Erythroblast (primary cell): Measurements from ENCODE around the gene CNOT1.

ENCODE experiments used
- GATA1 ChIP-seq: IDR thresholded peaks from 2 replicates; pipeline ENCODE4 v1.6.1; 2011; ENCODE audit warnings: low read depth, mild to moderate bottlenecking, control low read depth, low read length, moderate library complexity
- POLR2A ChIP-seq: IDR thresholded peaks from 2 replicates; pipeline ENCODE4 v1.6.1; 2011; ENCODE audit warnings: mild to moderate bottlenecking, low read length

GRCh38 chr16:58481226-58481869 is 148.3 kb downstream of the CNOT1 start:
- TF ChIP-seq POLR2A (no peak), GATA1 (no peak)
